GM18907 (cell line): ENCODE data around the gene TMTC2.

ENCODE experiments used
- ATAC-seq: cut with Tn5 transposase; IDR thresholded peaks from one replicate; pipeline ENCODE4 v1.9.1; 2021; ENCODE audit warnings: mild to moderate bottlenecking, moderate library complexity; ENCODE audit not compliant: unreplicated experiment

Gene TMTC2

GRCh38 chr12:82686168-82687020 lies at the start of gene TMTC2:
TMTC2 (plus strand) TSS chr12:82686906.
- ATAC-seq, result peak; percentile 91

DNA sequence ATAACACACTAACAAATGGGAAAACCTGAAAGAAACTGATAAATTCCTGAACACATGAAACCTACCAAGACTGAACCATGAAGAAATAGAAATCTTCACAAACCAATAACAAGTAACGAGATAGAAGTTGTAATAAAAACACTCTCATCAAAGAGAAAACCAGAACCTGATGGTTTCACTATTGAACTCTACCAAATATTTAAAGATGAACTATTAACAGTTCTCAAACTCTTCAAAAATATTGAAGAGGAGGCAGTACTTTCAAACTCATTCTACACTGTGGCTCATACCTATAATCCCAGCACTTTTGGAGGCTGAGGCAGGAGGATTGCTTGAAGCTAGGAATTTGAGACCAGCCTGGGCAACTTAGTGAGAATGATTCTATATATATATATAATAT lies 48.4 kb upstream of the TMTC2 start:
- ATAC-seq, result no peak

- ATAC-seq, result no peak
Measured at GRCh38 chr12:82644896-82645295, 41.8 kb upstream of the TMTC2 start.

- ATAC-seq, result no peak
Measured at GRCh38 chr12:82645414-82645813, 41.3 kb upstream of the TMTC2 start.

- no peak for ATAC-seq
Measured at GRCh38 chr12:82647853-82648252, 38.9 kb upstream of the TMTC2 start.

- peak; percentile 39 for ATAC-seq
Measured at GRCh38 chr12:82648259-82648909, 38.3 kb upstream of the TMTC2 start.

GRCh38 chr12:82650627-82651337 lies 35.9 kb upstream of the TMTC2 start:
- ATAC-seq, result peak; percentile 97

- ATAC-seq, result no peak
Measured at GRCh38 chr12:82651489-82651888, 35.2 kb upstream of the TMTC2 start.

DNA sequence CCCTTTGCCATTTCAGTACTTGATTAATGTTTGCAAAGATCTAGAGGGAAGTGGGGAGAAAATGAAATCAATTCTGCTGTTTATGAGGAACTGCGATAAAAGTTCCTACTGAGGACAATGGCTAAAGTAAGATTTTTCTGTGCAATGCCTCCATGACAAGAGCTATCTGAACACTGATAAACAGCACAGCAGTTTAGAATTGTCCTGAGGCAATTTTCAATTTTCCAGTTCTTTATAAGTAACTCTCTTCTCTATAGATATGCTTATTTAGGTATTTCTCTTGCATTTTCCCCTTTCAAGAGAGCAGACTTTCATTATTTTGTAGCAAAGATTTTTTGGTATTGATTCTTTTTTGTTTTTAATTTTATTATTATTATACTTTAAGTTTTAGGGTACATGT lies 34.6 kb upstream of the TMTC2 start:
- ATAC-seq, result no peak

DNA sequence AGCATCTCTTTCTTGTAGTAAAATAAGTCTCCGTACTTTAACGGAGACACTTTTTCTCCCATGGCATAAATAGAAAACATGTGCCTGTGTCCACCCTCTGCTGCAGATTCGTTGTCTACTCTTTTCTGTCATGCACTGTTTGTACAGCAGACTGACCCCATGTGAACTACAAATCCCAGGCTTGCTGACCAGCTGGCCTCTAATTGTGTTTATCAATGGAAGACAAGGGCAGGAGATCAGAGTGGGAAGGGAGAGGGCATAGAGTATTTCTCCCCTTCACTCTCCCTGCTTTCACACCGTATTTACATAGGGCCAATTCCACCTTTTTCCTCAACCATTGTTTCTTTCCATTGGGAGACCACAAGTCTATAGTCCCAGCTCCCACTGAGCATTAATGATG lies 31.0 kb upstream of the TMTC2 start:
- no peak for ATAC-seq

DNA sequence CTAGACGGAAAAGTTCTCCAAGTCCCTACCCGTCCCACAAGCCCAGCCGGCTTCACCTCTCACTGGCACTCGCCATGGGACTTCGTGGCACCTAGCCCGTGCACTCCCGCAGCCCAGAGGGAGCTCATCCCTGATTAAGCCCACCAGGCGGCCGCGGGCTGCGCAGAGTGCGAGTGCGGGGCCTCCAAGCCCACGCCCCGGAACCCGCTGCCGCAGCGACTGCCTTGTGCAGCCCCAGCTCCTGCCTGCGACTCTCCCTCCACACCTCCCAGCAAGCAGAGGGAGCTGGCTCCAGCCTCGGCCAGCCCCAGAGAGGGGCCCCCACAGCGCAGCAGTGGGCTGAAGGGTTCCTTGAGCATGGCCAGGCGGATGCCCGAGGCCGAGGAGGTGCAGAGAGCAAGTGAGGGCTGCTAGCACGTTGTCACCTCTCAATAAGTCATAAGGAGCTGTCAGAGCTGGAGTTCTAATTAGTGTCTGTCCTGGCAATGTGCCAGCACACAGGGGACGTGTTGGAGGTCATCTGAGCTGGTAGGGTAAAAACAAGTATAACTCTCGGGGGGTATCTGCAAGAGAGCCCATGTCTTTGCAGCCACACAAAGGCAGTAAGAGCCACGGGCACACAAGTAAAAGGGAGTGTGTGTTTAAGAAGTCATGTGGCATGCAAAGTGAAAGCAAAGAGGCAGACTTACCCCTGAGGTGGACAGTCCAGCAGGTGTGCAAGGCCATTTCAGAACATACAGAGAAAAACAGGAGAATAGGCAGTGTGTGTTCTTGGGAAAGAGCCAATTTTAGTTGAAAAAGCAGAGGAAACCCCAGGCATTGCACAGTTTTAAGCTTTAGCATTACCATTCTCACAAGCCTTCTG lies 27.1 kb upstream of the TMTC2 start:
- no peak for ATAC-seq

GRCh38 chr12:82660541-82661325 lies 26.0 kb upstream of the TMTC2 start:
- ATAC-seq, result no peak

- no peak for ATAC-seq
Measured at GRCh38 chr12:82663893-82664292, 22.8 kb upstream of the TMTC2 start.

- no peak for ATAC-seq
Measured at GRCh38 chr12:82665142-82665923, 21.4 kb upstream of the TMTC2 start.

- no peak for ATAC-seq
Measured at GRCh38 chr12:82666830-82667229, 19.9 kb upstream of the TMTC2 start.

DNA sequence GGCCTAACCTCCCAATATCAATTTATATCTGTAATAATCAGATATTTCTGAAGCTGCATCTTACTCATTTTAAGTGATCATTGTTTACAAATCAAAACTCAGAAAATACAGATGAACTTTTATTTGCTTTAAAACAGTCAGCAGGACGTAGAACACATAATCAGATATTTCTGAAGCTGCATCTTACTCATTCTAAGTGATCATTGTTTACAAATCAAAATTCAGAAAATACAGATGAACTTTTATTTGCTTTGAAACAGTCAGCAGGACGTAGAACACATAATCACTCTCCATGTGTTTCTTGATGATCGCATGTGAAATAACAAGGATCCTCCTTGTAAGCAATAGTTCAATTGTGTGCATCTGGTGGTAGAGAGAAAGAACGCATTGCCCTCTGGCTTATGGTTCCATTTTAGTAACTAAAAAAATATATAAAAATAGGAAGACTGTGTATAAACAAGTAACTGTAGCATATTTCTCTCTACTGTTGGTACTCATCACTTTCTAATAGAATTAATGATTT lies 15.0 kb upstream of the TMTC2 start:
- ATAC-seq, result no peak

DNA sequence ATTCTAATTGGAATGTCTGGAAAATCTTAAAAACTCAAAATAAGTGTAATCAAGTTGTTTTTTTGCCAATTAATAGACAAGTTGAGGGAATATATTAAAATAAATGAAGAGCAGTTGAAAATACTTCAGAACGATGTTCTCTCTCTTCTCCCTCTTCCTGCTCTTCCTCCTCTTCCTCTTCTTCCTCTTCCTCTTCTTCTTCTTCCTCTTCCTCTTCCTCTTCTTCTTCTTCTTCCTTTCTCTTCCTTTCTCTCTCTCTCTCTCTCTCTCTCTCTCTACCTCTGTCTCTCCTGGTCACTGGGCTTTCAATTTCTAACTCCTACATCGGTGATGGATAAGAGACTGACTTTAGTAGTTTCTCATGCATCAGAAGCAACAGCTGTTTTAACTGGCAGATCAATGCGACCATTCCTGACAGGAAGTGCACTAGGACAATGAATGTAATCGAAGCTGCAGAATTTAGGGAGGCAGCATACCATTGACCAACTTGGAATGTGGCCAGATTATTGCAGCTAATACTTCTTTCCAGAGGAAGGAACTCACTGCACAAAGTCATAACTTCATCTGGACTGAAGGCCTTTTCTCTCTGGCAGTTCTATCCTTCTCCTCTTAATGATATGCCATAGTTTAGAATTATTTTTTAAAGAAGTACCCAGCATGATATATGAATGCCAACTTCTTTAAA lies 13.8 kb upstream of the TMTC2 start:
- ATAC-seq, result no peak

DNA sequence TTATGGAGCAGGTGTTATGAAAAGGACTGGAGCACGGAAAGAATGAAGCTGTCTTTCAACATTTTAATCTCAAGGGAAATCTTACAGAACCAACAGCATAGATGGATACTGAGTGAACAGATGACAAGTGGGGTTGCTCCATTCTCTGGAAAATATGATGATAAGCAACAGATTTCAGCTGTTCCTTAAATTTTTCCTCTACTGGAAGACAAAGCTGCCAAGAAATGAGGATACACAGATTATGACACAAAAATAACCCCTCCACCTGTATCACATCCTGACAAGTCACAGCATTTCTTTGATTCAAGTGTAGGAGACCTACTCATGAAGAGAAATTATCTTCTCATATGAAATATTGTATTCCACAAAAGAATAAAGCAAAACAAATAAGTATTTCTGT lies 13.0 kb upstream of the TMTC2 start:
- ATAC-seq, result no peak
